T-helper 1 cell treated with Interleukin-12 subunit alpha and Interleukin-12 subunit beta and Interleukin-4 antibody, amounts not matched to agents 30 μg/mL and 1 μg/mL, for 36 hours (primary cell): Measurements from ENCODE around the gene FST.
A peak's percentile ranks its signal among the peaks of the same experiment; 100 is the strongest.

ENCODE experiments used
- H3K27ac Mint-ChIP-seq: one replicate; pipeline ENCODE4 v1.8.0; 2021; ENCODE audit warnings: mild to moderate bottlenecking, mixed read lengths
- H3K27me3 Mint-ChIP-seq: one replicate; pipeline ENCODE4 v1.8.0; 2021; ENCODE audit warnings: low read depth, mixed read lengths
- H3K36me3 Mint-ChIP-seq: one replicate; pipeline ENCODE4 v1.8.0; 2021; ENCODE audit warnings: low read depth, mixed read lengths
- H3K4me1 Mint-ChIP-seq: one replicate; pipeline ENCODE4 v1.8.0; 2021; ENCODE audit warnings: low read depth, mixed read lengths
- H3K4me3 Mint-ChIP-seq: one replicate; pipeline ENCODE4 v1.8.0; 2021; ENCODE audit warnings: mild to moderate bottlenecking, moderate library complexity, mixed read lengths
- H3K9me3 Mint-ChIP-seq: one replicate; pipeline ENCODE4 v1.8.0; 2021; ENCODE audit warnings: mixed read lengths

FST gene

DNA sequence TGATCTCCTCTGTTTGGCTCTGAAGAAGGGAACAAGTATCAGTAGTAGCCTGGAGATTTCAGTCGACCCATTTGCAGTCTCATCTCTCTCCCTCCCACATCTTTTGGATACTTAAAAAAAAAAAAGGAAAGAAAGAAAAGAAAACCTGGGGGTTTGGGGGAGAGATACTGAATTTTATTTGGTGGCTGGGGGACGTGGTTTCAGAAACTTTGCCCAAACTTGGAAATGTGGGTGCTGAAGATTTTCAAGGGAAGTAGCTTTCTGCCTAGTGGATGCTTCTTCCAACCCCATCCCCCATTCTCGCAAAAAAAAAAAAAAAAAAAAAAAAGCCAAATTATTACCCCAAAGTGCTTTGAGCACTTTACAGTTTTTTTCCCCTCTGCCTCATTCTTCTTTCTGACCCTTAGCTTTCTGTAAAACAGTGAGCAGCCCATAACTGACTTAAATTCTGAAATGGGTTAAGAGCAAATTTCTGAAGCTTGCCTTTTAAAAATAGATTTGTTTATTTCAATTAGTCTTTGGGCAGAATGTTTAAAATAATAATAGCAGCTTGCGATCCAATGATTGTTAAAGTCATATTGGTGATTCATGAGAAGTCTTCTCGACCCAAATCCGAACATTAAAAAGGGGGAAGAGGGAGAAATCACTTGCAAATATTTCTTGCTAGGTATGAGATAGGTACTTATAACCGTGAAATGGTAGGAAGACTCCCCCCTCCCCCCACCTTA is 894 bp downstream of the FST start:
- H3K27me3 Mint-ChIP-seq = peaks cover 76% of the 10 kb centered on the region
- H3K27ac Mint-ChIP-seq = no peak overlapping the region
- no peaks in the 10 kb centered on the region for H3K9me3 Mint-ChIP-seq
- no peaks in the 10 kb centered on the region for H3K36me3 Mint-ChIP-seq
- peak overlapping the region; percentile 91 for H3K4me3 Mint-ChIP-seq
- peaks cover 32% of the 10 kb centered on the region for H3K4me1 Mint-ChIP-seq

DNA sequence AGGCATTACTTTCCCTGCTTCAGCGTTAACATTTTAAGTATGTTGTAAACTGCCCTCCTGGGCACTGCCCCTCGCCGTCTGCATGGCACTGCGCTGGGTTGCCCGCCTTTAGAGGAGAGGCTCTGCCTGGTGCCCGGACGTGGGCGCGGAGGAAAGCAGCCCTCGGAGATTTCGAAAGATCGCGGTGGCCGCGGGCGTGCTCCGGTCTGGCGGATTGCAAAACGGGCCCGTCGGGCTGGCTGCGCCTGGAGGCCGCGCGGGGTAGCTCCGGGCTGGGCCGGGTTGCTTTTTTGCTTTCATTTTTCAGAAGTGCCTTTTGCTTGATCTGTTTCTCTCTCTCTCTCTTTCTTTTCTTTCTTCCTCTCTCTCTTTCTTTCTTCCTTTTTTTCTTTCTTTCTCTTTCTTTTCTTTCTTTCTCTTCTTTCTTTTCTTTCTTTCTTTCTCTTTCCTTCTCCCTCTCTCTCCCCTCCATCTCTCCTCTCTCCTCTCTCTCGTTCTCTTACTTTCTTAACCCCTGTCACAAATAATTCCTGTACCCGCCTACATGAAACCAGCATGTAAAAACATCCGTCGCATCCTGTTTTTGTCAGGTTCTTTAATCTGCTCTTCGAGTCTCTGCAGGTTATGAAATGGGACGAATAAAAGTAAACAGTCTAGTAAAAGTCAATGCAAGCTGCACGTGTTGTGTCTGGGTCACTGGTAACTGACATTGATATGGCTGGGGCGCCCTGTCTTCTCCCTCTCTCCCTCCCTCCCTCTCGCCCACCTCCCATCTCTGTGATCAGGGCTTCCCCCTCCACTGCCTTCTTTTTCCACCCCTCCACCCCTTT is 1.7 kb downstream of the FST start:
- Mint-ChIP-seq H3K27me3 (peaks cover 71% of the 10 kb centered on the region), H3K4me1 (peaks cover 32% of the 10 kb centered on the region), H3K4me3 (peak overlapping the region; percentile 91), H3K9me3 (no peaks in the 10 kb centered on the region), H3K36me3 (no peaks in the 10 kb centered on the region), H3K27ac (peak overlapping the region; percentile 67)

DNA sequence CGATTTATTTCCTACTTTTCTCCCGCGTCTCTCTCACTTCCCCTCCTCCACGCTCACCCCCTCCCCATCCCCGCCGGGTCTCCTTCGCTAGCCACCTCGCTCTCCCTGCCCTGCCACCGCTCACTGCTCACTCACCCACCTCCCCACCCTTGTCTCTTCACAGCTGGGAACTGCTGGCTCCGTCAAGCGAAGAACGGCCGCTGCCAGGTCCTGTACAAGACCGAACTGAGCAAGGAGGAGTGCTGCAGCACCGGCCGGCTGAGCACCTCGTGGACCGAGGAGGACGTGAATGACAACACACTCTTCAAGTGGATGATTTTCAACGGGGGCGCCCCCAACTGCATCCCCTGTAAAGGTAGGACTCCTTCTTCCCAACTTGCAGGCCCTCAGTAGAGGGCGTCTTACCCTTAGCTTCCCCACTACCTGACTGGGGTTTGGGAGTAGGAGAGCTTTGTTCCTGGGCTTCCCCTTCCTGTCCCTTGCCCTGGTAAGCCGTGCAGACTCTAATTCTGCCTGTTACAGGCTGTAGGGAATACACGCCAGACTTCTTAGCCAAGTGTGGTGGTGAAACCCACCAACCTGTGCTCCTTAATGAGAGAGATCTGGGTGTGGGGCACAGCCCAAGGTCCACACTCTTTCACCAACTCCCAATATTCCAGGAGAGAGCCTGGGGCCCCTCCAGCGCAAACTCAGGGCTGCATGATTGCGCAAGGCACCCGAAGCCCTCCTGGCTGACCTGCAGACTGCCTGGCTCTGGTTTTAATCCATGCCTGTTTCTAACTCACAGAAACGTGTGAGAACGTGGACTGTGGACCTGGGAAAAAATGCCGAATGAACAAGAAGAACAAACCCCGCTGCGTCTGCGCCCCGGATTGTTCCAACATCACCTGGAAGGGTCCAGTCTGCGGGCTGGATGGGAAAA is 2.5 kb downstream of the FST start:
- no peak overlapping the region for H3K27ac Mint-ChIP-seq
- peaks cover 32% of the 10 kb centered on the region for H3K4me1 Mint-ChIP-seq
- no peaks in the 10 kb centered on the region for H3K36me3 Mint-ChIP-seq
- H3K4me3 Mint-ChIP-seq = peak overlapping the region; percentile 91
- no peaks in the 10 kb centered on the region for H3K9me3 Mint-ChIP-seq
- peaks cover 63% of the 10 kb centered on the region for H3K27me3 Mint-ChIP-seq

DNA sequence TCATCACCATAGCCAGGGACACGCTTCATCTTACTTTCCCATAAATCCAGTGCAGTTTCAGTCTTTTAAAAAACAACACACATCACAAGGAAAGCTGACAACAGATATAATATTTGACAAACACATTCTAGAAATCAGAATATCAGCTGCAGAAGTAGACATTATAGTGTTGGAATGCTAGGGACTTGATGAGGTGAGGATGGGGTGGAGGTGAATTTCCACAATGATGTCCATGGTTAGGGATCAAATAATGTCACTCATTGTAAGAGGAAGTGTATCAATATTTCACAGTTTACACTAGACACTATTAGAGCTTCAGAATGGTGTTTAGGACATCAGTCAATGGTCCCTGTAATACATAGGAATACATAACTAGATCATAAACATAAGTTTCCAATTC is 7.0 kb downstream of the FST start:
- H3K27me3 Mint-ChIP-seq = peaks cover 30% of the 10 kb centered on the region
- no peak overlapping the region for H3K4me3 Mint-ChIP-seq
- no peaks in the 10 kb centered on the region for H3K9me3 Mint-ChIP-seq
- H3K4me1 Mint-ChIP-seq = peaks cover 6% of the 10 kb centered on the region
- H3K36me3 Mint-ChIP-seq = no peaks in the 10 kb centered on the region
- H3K27ac Mint-ChIP-seq = no peak overlapping the region

DNA sequence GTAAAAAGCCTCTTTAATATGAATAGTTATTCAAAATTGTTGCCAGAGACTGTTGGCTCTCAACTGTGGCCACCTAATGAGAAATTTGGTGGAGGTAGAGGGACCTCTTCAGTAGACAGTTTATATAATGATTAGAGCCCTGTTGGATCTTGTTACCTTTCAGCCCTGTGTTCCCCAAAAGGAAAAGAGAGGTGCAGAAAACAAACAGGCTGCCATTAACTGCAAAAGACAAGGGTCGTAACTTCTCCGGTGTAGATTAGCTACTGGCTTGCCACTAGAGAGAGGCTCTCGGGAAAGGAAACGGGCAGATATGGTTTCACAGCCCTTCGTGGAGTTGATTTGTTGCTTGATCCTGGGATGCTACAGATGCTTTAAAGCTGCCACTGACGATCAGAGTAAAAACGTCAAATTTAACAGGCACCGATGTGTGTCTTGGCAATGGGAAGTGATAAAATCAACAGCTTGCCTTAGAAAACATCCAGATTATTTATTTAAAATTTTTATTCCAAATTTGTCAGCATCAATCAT is 7.8 kb downstream of the FST start:
- no peaks in the 10 kb centered on the region for H3K9me3 Mint-ChIP-seq
- H3K4me1 Mint-ChIP-seq = peaks cover 3% of the 10 kb centered on the region
- H3K4me3 Mint-ChIP-seq = no peak overlapping the region
- H3K27me3 Mint-ChIP-seq = peaks cover 24% of the 10 kb centered on the region
- no peak overlapping the region for H3K27ac Mint-ChIP-seq
- H3K36me3 Mint-ChIP-seq = no peaks in the 10 kb centered on the region

DNA sequence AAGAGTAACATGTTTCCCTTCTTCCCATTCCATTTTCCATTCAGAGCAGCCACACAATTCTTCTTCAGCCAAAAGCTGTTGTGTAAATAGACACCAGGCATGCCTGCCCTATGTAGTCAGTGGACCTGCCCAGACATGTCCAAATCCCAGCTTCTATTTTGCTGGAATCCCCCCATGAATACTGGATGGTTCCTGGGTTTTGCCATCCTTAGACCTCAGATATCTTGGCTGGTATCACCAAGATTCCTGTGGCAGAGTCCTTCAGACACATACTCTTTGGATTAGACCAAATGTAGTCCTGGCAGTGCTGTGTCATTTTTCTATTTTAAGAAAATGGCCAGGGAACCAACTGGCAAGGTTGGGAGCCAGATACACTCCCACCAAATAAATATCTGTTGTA is 10.3 kb downstream of the FST start:
- Mint-ChIP-seq H3K4me3 (no peak overlapping the region), H3K36me3 (no peaks in the 10 kb centered on the region), H3K27me3 (peaks cover 8% of the 10 kb centered on the region), H3K27ac (no peak overlapping the region), H3K9me3 (no peaks in the 10 kb centered on the region), H3K4me1 (no peaks in the 10 kb centered on the region)

DNA sequence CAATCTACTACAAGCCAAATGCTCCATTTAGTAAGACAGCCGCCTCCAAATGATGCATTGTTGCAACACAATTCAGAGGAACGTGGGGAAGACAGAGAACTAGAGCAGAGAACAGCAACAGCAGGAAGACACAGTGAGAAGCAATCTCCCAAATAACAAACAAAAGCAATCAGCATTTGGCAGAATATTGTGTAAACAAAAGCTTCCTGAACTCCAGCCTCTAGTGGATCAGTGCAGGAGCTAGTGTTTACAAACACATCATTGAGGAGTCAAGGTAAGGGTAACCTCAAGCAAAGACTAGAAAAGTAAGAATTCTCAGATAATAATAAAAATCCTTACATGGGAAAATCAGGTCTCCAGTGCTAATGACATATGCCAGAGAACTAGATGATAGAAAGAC is 20.6 kb downstream of the FST start:
- H3K27ac Mint-ChIP-seq = no peak overlapping the region
- H3K27me3 Mint-ChIP-seq = peaks cover 15% of the 10 kb centered on the region
- no peaks in the 10 kb centered on the region for H3K36me3 Mint-ChIP-seq
- H3K4me1 Mint-ChIP-seq = no peaks in the 10 kb centered on the region
- H3K4me3 Mint-ChIP-seq = no peak overlapping the region
- no peaks in the 10 kb centered on the region for H3K9me3 Mint-ChIP-seq

DNA sequence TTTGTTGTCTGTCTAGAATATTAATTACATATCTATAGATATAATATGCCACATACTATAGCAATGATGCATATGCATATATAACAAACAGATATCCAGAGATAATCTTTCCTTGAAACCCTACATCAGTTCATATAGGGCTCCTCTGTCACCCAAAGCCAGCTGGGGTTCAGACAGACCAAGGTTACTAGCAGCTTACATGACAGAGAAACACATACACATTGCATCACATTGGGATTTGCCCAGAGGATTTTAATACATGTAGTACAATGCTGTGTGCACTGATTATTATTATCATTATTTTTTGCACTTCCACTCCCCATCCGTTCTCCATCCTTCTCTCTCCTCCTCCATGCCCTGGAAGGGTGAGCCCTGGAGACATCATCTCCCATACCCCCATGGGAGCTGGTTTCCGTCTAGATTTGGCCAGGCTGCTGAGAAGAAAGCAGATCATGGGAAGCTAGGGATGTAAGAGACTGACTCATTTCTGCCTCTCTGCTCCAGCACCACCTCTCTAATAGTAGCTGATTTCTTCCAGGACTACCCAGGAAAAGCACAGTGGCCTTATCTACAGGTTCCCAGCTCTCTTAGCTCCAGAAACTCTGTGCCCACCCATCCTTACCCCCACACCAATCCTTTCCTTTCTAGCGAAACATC is 23.3 kb downstream of the FST start:
- Mint-ChIP-seq H3K36me3 (no peaks in the 10 kb centered on the region), H3K27me3 (peaks cover 15% of the 10 kb centered on the region), H3K4me1 (no peaks in the 10 kb centered on the region), H3K4me3 (no peak overlapping the region), H3K27ac (no peak overlapping the region), H3K9me3 (peaks cover 2% of the 10 kb centered on the region)

DNA sequence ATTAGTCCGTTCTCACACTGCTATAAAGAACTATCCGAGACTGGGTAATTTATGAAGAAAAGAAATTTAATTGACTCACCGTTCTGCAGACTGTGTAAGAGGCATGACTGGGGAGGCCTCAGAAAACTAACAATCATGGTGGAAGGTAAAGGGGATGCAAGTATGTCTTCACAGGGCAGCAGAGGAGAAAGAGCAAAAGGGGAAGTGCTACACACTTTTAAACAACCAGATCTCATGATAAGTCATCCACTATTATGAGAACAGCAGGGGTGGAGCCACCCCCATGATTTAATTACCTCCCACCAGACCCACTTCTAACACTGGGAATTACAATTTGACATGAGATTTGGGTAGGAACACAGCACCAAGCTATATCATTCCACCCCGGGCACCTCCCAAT is 26.6 kb downstream of the FST start:
- Mint-ChIP-seq H3K4me1 (no peaks in the 10 kb centered on the region), H3K27ac (no peak overlapping the region), H3K9me3 (peaks cover 23% of the 10 kb centered on the region), H3K4me3 (no peak overlapping the region), H3K36me3 (no peaks in the 10 kb centered on the region), H3K27me3 (peaks cover 11% of the 10 kb centered on the region)

DNA sequence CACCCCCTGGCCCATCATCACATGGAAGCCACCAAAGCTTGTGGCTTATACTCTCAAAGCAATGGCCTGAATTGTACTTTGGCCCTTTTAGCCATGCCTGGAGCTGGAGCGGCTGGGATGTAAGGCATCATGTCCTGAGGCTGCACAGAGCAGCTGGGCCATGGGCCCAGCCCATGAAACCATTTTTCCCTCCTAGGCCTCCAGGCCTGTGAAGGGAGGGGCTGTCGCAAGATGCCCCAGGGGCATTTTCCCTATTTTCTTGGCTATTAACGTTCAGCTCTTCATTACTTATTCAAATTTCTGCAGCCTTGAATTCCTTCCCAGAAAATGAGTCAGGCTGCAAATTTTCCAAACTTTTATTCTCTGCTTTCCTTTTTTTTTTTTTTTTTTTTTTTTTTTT is 27.7 kb downstream of the FST start:
- Mint-ChIP-seq H3K9me3 (peaks cover 23% of the 10 kb centered on the region), H3K4me3 (no peak overlapping the region), H3K36me3 (no peaks in the 10 kb centered on the region), H3K4me1 (no peaks in the 10 kb centered on the region), H3K27me3 (peaks cover 9% of the 10 kb centered on the region), H3K27ac (no peak overlapping the region)

DNA sequence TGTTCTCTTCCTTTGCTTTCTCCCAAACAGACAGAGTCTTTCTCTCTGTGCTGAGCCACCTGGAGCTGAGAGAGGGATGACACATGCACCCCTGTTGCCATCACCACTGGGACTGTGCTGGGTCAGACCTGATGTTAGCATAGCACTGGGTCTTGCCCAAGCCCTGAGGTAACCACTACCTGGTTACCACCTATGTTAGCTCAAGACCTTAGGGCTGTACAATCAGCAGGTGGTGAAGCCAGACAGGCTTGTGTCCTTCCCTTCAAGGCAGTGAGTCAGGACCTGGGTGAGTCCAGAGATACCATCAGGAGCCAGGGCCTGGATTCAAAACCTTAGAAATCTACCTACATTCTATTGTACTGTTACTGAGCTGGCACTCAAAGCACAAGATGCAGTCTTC is 32.1 kb downstream of the FST start:
- H3K27ac Mint-ChIP-seq = no peak overlapping the region
- no peak overlapping the region for H3K4me3 Mint-ChIP-seq
- H3K36me3 Mint-ChIP-seq = no peaks in the 10 kb centered on the region
- H3K9me3 Mint-ChIP-seq = peaks cover 23% of the 10 kb centered on the region
- H3K27me3 Mint-ChIP-seq = peaks cover 3% of the 10 kb centered on the region
- no peaks in the 10 kb centered on the region for H3K4me1 Mint-ChIP-seq

DNA sequence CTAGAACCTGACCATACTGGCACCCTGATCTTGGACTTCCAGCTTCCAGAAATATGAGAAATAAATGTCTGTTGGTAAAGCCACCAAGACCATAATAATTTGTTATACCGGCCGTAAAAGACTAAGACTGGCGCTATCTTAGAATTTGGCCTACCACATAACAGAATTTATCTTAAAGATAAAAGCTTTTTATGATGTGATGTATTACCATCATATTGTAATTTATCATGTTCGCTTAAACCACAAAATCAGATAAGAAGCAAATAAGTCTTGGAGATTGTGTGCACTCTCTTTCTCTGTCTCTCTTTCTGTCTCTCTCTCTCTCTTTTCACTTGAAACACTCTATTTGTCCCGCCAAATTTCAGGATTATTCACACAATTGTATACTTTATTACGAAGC is 35.6 kb downstream of the FST start:
- peaks cover 3% of the 10 kb centered on the region for H3K27me3 Mint-ChIP-seq
- no peaks in the 10 kb centered on the region for H3K36me3 Mint-ChIP-seq
- peaks cover 2% of the 10 kb centered on the region for H3K9me3 Mint-ChIP-seq
- no peak overlapping the region for H3K4me3 Mint-ChIP-seq
- no peak overlapping the region for H3K27ac Mint-ChIP-seq
- no peaks in the 10 kb centered on the region for H3K4me1 Mint-ChIP-seq

DNA sequence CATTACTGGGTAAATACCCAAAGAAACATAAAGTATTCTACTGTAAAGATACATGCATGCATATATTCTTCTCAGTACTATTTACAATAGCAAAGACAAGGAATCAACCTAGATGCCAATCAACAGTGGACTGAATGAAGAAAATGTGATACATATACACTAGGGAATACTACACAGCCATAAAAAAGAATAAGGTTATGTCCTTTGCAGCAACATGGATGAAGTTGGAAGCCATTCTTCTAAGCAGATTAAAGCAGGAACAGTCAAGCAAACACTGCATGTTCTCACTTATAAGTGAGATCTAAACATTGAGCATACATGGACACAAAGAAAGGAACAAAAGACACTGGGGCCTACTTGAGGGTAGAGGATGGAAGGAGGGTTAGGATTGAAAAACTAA is 40.4 kb downstream of the FST start:
- Mint-ChIP-seq H3K36me3 (no peaks in the 10 kb centered on the region), H3K9me3 (peaks cover 3% of the 10 kb centered on the region)

More for the DNA sequence above, 40.4 kb downstream of the FST start:
- peaks cover 3% of the 10 kb centered on the region for H3K27me3 Mint-ChIP-seq
- no peaks in the 10 kb centered on the region for H3K4me1 Mint-ChIP-seq
- no peak overlapping the region for H3K27ac Mint-ChIP-seq
- H3K4me3 Mint-ChIP-seq = no peak overlapping the region
